NCI-H1105 (cell line): ENCODE results near the gene CD109.
"Not testable (repeated sequence)": the region's sequence is repeated elsewhere in the genome, so short reads cannot be mapped to it uniquely, and the experiment has no call there.

Source experiments
- DNase-seq: peaks from one replicate; lab custom pipeline; 2025; lab: John Stamatoyannopoulos, UW

Gene CD109

DNA sequence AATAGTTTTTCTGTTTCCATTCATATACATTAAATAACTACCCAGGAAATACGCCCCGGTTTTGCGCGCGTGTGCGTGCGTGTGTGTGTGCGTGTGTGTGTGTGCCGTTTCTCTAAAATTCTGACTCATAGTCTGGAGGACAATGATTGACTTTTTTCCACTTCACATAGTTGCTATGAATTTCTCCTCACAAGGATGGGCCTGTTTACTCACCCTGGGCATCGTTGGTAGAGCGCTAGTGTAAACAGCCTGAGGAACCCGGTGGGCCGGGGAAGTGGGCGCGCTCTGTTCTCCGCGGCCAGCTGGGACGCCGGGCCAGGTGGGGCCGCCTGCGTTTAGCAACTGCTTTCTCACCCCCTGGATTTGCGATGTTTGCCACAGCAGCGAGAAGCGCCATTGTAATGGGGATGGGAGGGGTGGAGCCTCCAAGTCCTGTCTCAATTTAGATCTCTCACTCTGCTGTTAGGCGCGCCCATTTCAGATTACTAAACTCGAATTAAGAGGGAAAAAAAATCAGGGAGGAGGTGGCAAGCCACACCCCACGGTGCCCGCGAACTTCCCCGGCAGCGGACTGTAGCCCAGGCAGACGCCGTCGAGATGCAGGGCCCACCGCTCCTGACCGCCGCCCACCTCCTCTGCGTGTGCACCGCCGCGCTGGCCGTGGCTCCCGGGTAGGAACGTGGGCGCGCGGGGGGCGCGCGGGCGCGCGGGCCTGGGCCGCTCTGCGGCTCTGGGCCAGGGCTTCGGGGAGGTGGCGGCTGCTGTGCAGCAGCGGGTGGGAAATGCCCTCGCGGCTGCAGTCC lies at the start of gene CD109:
TSS of gene CD109 (plus strand) at position 585 of the 803 bp plus-strand sequence. CDS start at position 598, 13 bp downstream.
- peak; percentile 52 for DNase-seq

GRCh38 chr6:73648166-73648565 lies 47.8 kb upstream of the CD109 start:
- DNase-seq, result no peak

GRCh38 chr6:73649783-73650182 lies 46.2 kb upstream of the CD109 start:
- DNase-seq, result no peak

DNA sequence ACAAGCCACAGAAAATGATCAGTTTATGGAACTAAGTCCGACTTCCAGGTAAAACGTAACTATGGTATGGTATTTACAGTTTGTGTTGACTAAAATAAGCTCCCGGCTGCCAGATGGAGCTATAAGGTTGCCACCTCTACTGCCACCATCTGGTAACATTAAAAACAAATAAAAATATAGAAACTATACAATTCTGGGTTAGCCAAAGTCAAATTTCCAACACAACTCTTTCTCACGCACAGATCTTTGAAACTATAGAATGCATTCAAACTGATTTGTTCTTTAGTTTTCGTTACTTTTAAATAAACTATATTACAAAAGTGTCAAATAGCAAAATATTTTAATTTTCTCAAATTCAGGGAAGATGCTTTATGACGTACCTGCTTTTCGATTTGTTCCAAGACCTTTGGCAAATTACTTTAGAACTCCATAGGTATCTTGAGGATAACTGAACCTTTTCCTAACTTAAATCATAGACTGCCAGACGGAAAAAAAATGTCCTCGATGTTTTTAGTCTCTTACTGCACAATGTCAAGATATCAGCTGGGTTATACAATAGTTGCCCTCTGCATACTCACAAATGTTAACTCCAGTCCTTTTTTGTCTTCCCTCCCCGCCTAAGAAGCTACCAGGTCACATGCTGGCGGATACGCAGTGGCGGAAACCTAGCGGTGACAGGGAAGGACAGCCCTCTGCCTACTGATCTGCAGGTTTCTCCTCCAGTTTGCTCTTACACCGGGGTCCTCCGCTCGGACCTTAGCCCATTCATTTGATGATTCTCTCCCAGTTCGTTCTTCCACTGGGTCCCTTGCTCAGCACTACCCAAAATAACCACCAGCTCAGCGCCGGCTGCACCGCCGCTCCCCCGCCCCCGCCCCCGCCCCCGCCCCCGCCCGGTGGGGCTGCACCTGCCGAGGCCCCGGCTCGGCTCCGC lies 43.1 kb upstream of the CD109 start:
- peak; percentile 59 for DNase-seq

DNA sequence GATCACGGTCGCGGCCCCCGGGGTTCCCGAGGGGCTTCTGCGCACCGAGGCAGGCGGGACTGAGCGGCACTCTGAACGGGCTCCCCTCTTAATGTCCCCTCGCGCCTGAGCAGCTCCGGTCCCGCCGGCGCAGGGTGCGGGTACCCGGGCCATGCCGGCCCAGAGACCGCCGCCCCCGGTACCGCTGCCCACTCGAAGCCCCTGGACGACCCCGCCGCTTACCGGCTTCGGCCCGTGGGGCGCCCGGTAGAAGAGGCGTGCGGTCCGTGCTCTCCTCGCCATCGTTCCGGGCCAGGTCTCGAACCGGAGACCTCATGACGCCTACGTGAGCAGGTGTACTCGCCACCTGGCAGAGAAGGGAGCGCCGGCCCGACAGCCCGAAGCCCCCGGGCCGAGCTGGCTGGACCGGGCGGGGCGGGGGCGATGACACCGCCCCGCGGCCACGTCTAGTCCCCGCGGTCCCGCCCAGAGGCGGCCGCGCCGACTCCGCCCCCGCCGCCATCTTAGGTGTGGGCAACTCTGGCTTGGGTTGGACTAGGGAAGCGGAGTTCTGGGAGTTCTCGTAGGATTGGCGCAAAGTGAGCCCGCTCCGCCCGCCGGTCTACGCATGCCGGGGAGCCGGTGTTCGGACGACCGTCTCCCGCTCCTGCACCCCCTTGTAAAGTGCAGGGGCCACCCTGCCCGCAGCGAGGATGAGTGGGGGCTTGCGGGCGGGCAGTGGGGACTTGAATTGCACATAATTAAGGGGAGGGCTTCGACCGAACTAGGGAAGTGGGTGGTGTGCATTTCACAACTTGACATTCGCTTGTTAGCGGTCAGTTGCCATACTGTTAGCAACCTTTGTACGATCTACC lies 42.2 kb upstream of the CD109 start, which contains the start of gene SLC17A5:
TSS of gene SLC17A5 (minus strand) at position 422 of the 854 bp plus-strand sequence. CDS start at position 316, 106 bp downstream.
- peak; percentile 80 for DNase-seq

GRCh38 chr6:73655341-73655917 lies 40.6 kb upstream of the CD109 start:
- DNase-seq, result no peak

DNA sequence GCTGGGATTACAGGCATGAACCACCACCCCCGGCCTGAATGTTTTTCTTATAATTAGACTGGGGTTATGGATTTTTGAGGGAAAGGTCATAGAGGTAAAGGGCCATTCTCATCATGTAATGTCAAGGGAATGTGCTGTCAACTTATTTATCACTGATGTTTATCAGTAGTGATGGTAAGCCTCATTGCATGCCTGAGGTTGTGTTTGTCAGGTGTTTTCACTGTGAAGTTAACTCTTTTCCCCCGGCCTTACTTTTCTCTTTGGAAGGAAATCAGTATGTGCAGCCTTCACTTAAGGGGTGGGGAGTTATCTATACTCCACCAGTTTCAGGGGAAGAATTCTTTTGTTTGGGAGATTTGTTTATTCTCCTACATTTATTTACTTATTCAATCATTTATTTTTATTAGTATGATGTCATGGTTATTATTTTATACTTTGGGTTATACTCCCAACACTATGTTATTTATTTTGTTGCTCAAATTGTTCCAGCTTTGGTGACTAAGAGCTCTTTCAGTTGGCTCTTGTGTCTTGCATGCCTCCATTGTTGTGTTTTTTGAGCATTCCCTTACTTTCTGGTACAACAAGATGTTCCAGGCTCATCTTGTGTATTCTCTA lies 39.4 kb upstream of the CD109 start:
- DNase-seq, result no peak

DNA sequence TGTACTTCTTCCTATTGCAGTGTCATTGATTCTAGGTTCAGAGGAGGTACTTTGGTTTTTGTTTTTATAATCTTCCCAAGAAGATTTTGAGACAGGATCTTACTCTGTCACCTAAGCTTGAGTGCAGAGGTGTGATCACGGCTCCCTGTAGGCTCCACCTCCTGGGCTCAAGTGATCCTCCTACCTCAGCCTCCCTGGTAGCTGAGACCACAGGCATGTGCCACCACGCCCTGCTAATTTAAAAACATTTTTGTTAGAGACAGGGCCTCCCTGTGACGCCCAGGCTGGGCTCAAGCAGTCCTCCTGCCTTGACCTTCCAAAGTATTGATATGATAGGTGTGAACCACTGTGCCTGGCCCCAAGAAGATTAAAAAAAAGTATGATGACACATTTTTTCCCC lies 38.8 kb upstream of the CD109 start:
- no peak for DNase-seq

GRCh38 chr6:73664701-73665100 lies 31.3 kb upstream of the CD109 start:
- no peak for DNase-seq

- no peak for DNase-seq
Measured at GRCh38 chr6:73665686-73666319, 30.2 kb upstream of the CD109 start.

DNA sequence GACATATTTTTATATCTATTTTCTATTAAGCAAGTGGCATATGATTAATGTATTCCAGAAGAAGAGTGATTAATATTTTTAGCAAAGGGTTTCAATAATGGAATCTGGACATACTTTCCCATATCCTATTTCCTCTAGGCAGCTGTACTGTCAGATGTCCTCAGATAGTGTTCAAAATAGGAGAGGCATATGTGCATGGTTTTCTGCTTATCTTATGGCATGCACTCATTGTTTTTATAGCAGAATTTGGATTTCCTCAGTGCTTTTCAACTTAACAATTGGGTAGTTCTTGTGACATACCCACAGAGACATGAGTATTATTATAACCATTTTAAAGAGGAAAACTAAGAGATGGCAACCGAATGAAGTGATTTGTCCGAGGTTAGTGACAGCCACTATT lies 29.6 kb upstream of the CD109 start:
- no peak for DNase-seq

- DNase-seq, result no peak
Measured at GRCh38 chr6:73667798-73668197, 28.2 kb upstream of the CD109 start.

GRCh38 chr6:73669005-73669404 lies 27.0 kb upstream of the CD109 start:
- no peak for DNase-seq

DNA sequence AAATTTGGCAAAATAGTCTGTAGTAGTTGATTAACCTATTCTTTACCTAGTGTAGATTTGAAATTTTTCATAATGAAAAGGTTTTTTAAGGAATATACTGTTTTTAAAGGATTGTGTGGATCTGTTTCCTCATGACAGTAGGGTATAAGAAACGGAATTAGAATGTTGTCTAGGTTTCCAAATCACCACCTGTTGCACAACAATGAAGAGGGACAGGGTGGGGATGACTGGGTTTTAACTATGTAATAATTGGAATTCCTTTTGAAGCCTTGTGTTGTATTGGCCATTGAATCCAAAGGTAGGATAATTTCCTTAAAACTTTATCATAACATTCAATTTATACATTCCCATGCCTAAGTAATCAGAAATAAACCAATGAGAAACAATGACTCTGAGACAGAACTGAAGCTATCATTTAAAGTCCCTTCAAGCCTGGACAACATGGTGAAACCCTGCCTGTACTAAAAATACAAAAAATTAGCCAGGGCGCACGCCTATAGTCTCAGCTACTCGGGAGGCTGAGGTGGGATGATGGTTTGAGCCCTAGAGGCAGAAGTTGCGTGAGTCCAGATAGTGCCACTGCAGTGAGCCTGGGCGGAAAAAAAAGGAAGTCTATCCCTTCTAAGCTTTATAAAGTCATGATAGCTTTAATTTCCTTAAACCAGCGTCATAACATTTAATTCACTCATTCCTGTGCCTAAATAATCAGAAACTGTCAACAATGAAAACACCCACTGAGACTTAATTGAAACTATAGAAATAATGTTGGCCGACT lies 23.9 kb upstream of the CD109 start:
- no peak for DNase-seq

DNA sequence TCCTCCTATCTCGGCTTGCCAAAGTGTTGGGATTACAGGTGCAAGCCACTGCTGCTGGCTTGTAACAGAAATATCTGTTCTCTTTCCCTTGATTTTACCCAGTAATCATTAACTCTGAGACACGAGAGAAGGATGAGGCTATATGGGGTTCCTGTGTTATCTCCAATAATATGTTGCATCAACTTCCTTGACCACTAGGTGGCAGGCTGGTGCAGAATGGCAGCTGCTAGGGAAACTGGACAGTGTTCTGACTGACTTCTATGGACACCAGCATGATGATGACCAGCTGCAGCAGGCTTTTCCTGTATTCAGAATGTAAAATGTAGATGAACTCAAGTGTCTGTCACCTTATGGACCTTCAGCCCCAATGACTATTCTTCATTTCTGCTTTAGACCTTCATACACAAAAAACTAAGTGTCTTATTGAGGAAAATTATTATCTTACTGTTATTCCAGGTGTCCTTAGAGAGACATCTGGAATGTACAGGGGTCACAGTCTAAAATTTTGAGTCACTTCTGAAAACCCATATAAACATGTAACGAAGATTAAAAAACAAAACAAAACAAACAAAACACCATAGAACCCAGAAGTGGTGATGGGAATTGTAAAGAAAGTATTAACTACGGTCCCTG lies 20.4 kb upstream of the CD109 start:
- DNase-seq, result peak; percentile 44

GRCh38 chr6:73679009-73679408 lies 17.0 kb upstream of the CD109 start:
- no peak for DNase-seq

DNA sequence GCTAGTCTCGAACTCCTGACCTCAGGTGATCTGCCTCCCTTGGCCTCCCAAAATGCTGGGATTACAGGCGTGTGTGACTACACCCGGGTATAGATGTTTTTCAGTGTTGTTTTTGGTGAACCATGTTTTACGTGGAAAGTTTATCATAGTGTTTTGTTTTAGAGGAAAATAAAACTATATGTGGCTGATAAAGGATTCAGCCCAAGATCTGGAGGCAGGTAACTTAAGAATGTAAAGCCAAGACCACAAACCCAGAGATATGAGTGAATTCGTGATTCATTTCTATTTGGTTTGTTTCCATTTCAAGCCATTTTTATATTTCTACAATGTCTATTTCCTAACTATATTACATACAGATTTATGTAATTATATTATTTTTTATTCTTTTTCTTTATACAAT lies 16.2 kb upstream of the CD109 start:
- DNase-seq, result not testable (repeated sequence)

DNA sequence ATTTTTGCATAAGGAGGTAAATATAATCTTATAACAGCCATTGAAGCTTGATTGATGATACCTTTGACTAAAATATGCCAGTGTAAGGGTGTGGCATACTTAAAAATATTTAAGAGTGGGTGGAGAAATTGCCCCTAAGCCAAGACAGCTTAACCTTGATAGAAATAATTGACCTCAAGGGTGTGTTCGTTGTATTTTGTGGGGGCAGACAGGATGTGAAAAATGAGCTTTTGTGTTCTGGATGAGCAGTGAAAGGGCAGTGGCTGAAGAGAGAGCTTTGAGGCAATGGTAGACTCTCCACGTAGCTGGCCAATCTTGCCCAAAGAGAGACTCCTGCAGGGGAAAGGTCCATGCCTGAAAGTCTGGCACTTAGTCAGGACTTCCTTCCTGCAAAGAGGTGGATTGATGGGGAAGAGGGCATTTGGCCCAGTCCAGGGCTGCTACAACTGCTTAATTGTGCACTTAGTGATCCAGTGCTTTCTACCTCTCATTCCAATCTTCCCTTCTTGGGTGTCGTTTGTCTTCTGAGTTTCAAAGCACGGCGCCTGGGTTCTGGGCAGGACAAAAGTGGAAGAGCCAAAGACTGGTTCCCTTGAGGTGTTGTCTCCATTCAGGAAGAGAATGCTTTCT lies 15.6 kb upstream of the CD109 start:
- DNase-seq, result no peak

- DNase-seq, result not testable (repeated sequence)
Measured at GRCh38 chr6:73683574-73683973, 12.4 kb upstream of the CD109 start.
